HepG2 (cell line): ENCODE measurements around the gene MTA3.

Experiments
- ARNT ChIP-seq: fragments of 450-650 bp; IDR thresholded peaks from 2 replicates; pipeline ENCODE4 v1.6.1; 2017
- GLI4 ChIP-seq: sonication (generic); formaldehyde crosslinking; IDR thresholded peaks from 2 replicates; pipeline ENCODE4 v1.5.1; 2020; ENCODE audit warnings: missing genetic modification reagents, mild to moderate bottlenecking, moderate library complexity, borderline replicate concordance
- MLLT10 ChIP-seq: sonication (generic); formaldehyde crosslinking; IDR thresholded peaks from 2 replicates; pipeline ENCODE4 v1.4.0; 2020; ENCODE audit warnings: missing genetic modification reagents
- POLR2AphosphoS2 ChIP-seq: IDR thresholded peaks from 2 replicates; pipeline ENCODE4 v1.6.1; 2011; ENCODE audit warnings: low read depth, low read length, improper control_type of control experiment
- RAD21 ChIP-seq: fragments of 450-650 bp; formaldehyde crosslinking; IDR thresholded peaks from 2 replicates; pipeline ENCODE4 v1.5.0; 2020; ENCODE audit warnings: mild to moderate bottlenecking
- SALL2 ChIP-seq: sonication (generic); formaldehyde crosslinking; IDR thresholded peaks from 2 replicates; pipeline ENCODE4 v1.8.1; 2023; ENCODE audit warnings: mild to moderate bottlenecking, missing genetic modification reagents, inconsistent platforms
- TAF1 ChIP-seq: sonication (generic); formaldehyde crosslinking; IDR thresholded peaks from 2 replicates; pipeline ENCODE4 v1.4.0; 2020; ENCODE audit warnings: missing genetic modification reagents
- TF ChIP-seq, protein P1 (sequence below): sonication (generic); formaldehyde crosslinking; conservative IDR thresholded peaks from 2 replicates; pipeline ENCODE4 v1.4.0; 2020; ENCODE audit warnings: missing genetic modification reagents
- TF ChIP-seq, protein P2 (sequence below): sonication (generic); formaldehyde crosslinking; IDR thresholded peaks from 2 replicates; pipeline ENCODE4 v1.4.0; 2020; ENCODE audit warnings: low read depth, mild to moderate bottlenecking, missing genetic modification reagents
- TF ChIP-seq, protein P3 (sequence below): sonication (generic); formaldehyde crosslinking; IDR thresholded peaks from 2 replicates; pipeline ENCODE4 v1.5.0; 2020; ENCODE audit warnings: mild to moderate bottlenecking, missing genetic modification reagents, moderate library complexity
- TF ChIP-seq, protein P4 (sequence below): IDR thresholded peaks from 2 replicates; pipeline ENCODE4 v1.6.1; 2016; ENCODE audit warnings: missing compliant biosample characterization, missing genetic modification reagents, borderline replicate concordance

- no peak for TF ChIP-seq RAD21 (CRISPR knock-in tag)
- TF ChIP-seq, protein P1, sequence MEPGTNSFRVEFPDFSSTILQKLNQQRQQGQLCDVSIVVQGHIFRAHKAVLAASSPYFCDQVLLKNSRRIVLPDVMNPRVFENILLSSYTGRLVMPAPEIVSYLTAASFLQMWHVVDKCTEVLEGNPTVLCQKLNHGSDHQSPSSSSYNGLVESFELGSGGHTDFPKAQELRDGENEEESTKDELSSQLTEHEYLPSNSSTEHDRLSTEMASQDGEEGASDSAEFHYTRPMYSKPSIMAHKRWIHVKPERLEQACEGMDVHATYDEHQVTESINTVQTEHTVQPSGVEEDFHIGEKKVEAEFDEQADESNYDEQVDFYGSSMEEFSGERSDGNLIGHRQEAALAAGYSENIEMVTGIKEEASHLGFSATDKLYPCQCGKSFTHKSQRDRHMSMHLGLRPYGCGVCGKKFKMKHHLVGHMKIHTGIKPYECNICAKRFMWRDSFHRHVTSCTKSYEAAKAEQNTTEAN (CRISPR knock-in tag): no peak
- TF ChIP-seq GLI4 (CRISPR knock-in tag): no peak
- no peak for TF ChIP-seq ARNT
- TF ChIP-seq MLLT10 (CRISPR knock-in tag): no peak
- TF ChIP-seq, protein P2, sequence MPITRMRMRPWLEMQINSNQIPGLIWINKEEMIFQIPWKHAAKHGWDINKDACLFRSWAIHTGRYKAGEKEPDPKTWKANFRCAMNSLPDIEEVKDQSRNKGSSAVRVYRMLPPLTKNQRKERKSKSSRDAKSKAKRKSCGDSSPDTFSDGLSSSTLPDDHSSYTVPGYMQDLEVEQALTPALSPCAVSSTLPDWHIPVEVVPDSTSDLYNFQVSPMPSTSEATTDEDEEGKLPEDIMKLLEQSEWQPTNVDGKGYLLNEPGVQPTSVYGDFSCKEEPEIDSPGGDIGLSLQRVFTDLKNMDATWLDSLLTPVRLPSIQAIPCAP (CRISPR knock-in tag): no peak
- no peak for TF ChIP-seq SALL2 (CRISPR knock-in tag)
- TF ChIP-seq, protein P3, sequence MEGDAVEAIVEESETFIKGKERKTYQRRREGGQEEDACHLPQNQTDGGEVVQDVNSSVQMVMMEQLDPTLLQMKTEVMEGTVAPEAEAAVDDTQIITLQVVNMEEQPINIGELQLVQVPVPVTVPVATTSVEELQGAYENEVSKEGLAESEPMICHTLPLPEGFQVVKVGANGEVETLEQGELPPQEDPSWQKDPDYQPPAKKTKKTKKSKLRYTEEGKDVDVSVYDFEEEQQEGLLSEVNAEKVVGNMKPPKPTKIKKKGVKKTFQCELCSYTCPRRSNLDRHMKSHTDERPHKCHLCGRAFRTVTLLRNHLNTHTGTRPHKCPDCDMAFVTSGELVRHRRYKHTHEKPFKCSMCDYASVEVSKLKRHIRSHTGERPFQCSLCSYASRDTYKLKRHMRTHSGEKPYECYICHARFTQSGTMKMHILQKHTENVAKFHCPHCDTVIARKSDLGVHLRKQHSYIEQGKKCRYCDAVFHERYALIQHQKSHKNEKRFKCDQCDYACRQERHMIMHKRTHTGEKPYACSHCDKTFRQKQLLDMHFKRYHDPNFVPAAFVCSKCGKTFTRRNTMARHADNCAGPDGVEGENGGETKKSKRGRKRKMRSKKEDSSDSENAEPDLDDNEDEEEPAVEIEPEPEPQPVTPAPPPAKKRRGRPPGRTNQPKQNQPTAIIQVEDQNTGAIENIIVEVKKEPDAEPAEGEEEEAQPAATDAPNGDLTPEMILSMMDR (CRISPR knock-in tag): no peak
- no peak for TF ChIP-seq POLR2AphosphoS2
- TF ChIP-seq, protein P4, sequence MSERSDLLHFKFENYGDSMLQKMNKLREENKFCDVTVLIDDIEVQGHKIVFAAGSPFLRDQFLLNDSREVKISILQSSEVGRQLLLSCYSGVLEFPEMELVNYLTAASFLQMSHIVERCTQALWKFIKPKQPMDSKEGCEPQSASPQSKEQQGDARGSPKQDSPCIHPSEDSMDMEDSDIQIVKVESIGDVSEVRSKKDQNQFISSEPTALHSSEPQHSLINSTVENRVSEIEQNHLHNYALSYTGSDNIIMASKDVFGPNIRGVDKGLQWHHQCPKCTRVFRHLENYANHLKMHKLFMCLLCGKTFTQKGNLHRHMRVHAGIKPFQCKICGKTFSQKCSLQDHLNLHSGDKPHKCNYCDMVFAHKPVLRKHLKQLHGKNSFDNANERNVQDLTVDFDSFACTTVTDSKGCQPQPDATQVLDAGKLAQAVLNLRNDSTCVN (CRISPR knock-in tag): no peak
- TF ChIP-seq TAF1: no peak
Observed at GRCh38 chr2:42802150-42802549, 233.7 kb downstream of the MTA3 start.
